Mammary epithelial cell (primary cell): Measurements from ENCODE around the gene TSPO2.

ENCODE experiments used
- CTCF ChIP-seq, 2 donors: IDR thresholded peaks in 1 of 2; conservative IDR thresholded peaks in 1 of 2; 2 replicates each; pipeline ENCODE4 v1.5.1; 2011 to 2012; ENCODE audit warnings: inconsistent platforms in 2 of 2, low read length in 2 of 2, mild to moderate bottlenecking in 2 of 2, control low read depth in 1 of 2, low read depth in 1 of 2; ENCODE audit not compliant: insufficient read depth in 1 of 2; ENCODE audit errors: extremely low read depth in 1 of 2
- EZH2 ChIP-seq: IDR thresholded peaks from 2 replicates; pipeline ENCODE4 v1.6.1; 2012; ENCODE audit warnings: low read length, inconsistent platforms, borderline replicate concordance

GRCh38 chr6:41049521-41049920 is 7.3 kb downstream of the TSPO2 start:
- no peak for TF ChIP-seq CTCF (conservative IDR thresholded peaks at IDR 0.05 in 1 of 2, IDR thresholded peaks at IDR 0.05 in 1 of 2; ENCODE audit: extremely low read depth in 1 of 2, insufficient read depth in 1 of 2, low read depth in 1 of 2, low read length in 2 of 2)
- no peak for TF ChIP-seq EZH2
